EH (cell line): ENCODE data around the gene RNF217.
"Not testable (repeated sequence)": the region's sequence is repeated elsewhere in the genome, so short reads cannot be mapped to it uniquely, and the experiment has no call there.

Experiments
- DNase-seq: peaks from one replicate; pipeline ENCODE4 v3.0.0-alpha.2; 2015; ENCODE audit warnings: low read depth

Gene RNF217

GRCh38 chr6:125015152-125015551 is 52.9 kb downstream of the RNF217 start:
- no peak for DNase-seq

- peak; percentile 22 for DNase-seq
Observed at GRCh38 chr6:125018136-125018535, 55.9 kb downstream of the RNF217 start.

GRCh38 chr6:125019281-125019680 is 57.0 kb downstream of the RNF217 start:
- no peak for DNase-seq

- DNase-seq = no peak
Observed at GRCh38 chr6:125019918-125020317, 57.7 kb downstream of the RNF217 start.

GRCh38 chr6:125020385-125020784 is 58.1 kb downstream of the RNF217 start:
- peak; percentile 68 for DNase-seq

- DNase-seq = no peak
Observed at GRCh38 chr6:125022391-125022989, 60.3 kb downstream of the RNF217 start.

GRCh38 chr6:125025164-125025854 is 63.1 kb downstream of the RNF217 start:
- DNase-seq = no peak

GRCh38 chr6:125027287-125027686 is 65.0 kb downstream of the RNF217 start:
- no peak for DNase-seq

- no peak for DNase-seq
Observed at GRCh38 chr6:125030969-125031368, 68.7 kb downstream of the RNF217 start.

GRCh38 chr6:125031385-125031784 is 69.1 kb downstream of the RNF217 start:
- DNase-seq = no peak

GRCh38 chr6:125034929-125035328 is 72.7 kb downstream of the RNF217 start:
- not testable (repeated sequence) for DNase-seq

- not testable (repeated sequence) for DNase-seq
Observed at GRCh38 chr6:125036486-125036885, 74.2 kb downstream of the RNF217 start.

- no peak for DNase-seq
Observed at GRCh38 chr6:125037827-125038226, 75.6 kb downstream of the RNF217 start.

GRCh38 chr6:125038925-125039324 is 76.7 kb downstream of the RNF217 start:
- DNase-seq = no peak

GRCh38 chr6:125041740-125042459 is 79.7 kb downstream of the RNF217 start:
- peak; percentile 59 for DNase-seq

GRCh38 chr6:125044066-125044465 is 81.8 kb downstream of the RNF217 start:
- no peak for DNase-seq

GRCh38 chr6:125044667-125045066 is 82.4 kb downstream of the RNF217 start:
- DNase-seq = no peak

- DNase-seq = peak; percentile 92
Observed at GRCh38 chr6:125046107-125046925, 84.1 kb downstream of the RNF217 start.

GRCh38 chr6:125048274-125048673 is 86.0 kb downstream of the RNF217 start:
- no peak for DNase-seq

GRCh38 chr6:125050663-125051318 is 88.6 kb downstream of the RNF217 start:
- DNase-seq = no peak

GRCh38 chr6:125053809-125054208 is 91.6 kb downstream of the RNF217 start:
- no peak for DNase-seq

- no peak for DNase-seq
Observed at GRCh38 chr6:125054331-125054730, 92.1 kb downstream of the RNF217 start.
